HuH-7.5 (cell line): ENCODE data around the gene OTUB2.
A peak's percentile ranks its signal among the peaks of the same experiment; 100 is the strongest.

Source experiments
- DNase-seq: peaks from one replicate; pipeline ENCODE4 v3.0.0; 2011; ENCODE audit warnings: low spot score

OTUB2 gene

DNA sequence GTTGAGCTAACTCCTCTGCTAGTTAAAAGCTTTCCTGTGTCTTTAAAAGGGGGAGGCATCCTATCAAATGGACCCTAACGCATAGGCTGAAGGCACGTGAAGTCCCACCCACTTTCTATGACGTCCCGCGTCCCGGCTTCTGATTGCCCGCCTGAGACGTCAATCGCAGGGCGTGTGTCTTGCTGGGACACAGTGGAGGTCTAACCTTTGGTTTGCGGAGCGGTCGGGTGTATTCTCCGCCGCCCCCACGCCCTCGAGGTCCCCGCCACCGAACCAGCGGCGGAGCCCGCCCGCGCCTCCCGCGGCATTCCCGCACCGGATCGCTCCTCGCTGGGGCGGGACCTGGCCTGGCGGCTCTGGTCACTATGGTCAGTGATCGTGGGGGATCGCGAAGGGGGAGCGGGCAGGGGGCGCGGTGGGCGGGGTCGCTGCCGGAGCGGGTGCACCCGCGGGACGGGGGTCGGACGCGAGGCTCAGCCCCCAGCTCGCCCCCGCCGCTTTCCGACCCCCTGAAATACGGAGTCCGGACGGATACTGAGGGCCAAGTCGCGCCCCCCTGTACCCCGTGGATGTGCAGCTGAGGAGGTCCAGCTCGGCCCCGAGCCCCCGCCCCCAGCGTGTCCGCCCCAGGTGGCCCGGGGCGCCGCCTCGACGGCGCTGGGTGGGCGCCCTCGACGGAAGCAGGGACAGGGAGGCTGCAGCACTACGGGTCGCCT, at the start of gene OTUB2:
Gene OTUB2 (plus strand): TSS at position 168 of the 716 bp plus-strand sequence. CDS start 198 bp downstream, at position 366.
- DNase-seq: peak; percentile 98

DNA sequence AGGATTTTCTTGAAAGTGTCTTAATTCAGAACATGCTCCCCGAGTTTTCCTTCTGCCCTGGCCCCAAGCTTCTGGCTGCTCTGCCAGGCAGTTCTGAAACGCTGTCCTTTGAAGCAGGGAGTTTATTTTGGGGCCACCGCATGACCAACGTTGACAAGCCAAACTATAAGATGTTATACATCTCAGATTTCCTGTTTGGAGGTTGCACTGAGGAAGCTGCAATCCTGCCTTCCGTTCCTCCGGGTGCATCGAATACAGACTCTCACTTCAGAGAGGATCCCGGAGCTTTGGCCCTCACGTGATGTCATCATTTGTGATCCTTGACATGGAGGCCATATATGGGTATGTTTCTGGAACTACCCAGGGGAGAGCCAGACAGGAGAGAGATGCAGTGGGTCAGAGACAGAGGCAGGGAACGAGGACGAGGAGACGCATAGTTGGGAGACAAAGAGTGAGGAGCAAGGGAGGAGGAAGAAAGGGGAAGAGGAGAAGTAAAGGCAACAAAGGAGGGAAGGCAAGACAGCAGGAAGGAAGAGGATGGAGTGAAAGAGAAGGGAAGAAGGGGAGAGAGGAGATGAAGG, 49.6 kb upstream of the OTUB2 start, which contains the start of gene ASB2:
Gene ASB2 (minus strand): TSS at position 94 of the 581 bp plus-strand sequence. CDS start 12,031 bp downstream, outside the sequence.
- DNase-seq: no peak

DNA sequence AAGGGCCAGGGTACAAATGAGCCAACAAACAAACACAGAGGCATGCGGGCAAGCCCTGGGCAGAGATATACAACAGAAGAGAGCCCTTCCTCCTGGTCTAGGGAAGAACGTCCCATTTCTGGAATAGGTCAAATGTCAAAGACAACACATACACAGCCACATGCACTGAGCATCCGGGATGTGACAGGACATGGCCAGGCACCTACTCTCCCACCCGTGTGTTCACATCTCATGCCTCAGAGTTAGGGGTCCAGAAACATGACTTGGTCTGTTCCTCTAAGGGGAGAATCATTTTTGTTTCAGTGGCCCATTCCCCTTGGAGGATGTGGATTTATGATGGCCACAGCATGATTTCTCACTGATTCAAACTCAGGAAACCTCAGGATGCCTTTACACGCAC, 49.0 kb upstream of the OTUB2 start:
- DNase-seq: no peak

DNA sequence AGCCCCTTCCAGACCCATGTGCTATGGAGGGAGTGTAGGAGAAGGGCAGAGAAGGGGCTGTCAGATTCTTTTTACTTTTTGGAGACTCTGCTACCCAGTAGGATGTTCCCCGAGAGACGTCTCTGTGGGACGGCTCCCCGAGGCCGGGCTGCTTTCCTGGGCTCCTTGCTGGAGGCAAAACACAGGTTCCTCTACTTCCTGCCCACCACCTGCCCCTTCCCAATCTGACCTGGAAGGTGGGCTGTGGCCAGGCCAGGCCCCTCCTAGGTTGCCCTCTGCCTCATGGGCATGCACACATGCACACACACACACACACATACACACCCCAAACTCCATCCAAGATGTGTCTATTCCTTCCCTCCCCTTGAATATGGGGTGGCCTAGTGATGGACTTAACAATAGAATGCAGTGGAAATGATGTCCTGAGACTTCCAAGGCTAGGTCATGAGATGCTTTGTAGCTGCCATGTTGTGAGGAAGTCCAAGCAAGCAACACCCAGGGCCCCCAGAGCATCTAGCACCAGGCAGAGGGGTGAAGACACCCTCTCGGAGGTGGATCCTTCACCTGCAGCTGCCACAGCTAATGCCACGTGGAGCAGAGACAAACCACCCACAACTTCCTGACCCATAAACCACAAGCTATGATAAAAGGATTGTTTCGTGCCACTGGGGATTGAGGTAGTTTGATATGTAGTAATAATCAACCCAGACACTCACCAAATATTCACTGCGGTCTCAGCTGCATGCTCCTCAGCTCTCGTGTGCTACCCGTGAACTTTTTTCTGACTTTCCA, 48.2 kb upstream of the OTUB2 start:
- DNase-seq: no peak

DNA sequence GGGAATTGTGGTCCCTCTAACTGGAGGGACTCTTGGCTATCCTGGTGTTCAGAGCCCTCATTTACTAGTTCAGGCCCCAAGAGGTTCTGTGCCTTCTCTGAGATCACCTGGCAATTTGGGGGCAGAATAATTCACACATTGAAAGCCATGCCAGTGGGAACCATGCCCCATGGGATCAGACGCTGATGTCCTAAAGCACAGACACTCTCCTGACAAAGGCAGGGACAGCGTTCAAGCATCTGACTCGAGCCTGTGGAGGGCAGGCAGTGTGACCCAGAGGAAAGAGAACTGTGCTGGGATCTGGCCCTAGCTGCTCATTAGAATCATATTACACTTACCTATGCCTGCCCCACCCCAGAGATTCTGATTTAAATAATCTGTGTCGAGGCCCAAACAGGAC, 47.4 kb upstream of the OTUB2 start:
- no peak for DNase-seq

DNA sequence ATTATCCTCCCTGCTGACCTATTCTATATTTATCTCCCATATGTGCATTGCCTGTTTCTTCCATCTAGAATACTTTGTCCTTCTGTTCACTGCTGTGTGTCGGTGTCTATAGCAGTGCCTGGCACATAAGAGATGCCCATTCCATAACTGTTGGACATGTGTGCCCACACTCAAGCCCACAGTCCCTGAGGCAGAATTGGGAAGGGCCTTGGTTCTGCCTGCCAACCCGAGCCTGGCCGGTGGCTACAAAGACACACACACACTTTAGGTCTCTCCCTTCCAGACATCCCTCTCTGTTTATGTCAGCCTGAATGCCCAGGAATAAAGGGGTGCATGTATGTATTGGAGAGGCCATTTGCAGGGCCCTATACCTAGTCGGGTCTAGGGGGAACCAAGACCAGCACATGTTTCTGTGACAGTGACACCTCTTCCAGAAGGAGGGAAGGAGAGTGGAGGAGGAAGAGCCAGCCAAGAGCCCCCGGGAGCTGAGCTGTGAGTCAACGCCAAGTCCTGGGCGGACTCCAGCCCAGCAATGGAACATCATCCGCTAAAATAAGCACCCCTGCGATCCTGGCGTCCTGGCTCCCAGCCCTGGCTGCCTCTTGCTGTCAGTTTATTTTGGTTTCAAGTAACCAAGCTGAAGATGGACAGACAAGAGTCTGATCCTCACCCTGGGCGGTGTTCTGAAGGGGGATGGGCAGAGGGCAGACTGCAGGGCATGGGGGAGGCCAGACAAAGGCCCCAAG, 45.5 kb upstream of the OTUB2 start:
- no peak for DNase-seq

DNA sequence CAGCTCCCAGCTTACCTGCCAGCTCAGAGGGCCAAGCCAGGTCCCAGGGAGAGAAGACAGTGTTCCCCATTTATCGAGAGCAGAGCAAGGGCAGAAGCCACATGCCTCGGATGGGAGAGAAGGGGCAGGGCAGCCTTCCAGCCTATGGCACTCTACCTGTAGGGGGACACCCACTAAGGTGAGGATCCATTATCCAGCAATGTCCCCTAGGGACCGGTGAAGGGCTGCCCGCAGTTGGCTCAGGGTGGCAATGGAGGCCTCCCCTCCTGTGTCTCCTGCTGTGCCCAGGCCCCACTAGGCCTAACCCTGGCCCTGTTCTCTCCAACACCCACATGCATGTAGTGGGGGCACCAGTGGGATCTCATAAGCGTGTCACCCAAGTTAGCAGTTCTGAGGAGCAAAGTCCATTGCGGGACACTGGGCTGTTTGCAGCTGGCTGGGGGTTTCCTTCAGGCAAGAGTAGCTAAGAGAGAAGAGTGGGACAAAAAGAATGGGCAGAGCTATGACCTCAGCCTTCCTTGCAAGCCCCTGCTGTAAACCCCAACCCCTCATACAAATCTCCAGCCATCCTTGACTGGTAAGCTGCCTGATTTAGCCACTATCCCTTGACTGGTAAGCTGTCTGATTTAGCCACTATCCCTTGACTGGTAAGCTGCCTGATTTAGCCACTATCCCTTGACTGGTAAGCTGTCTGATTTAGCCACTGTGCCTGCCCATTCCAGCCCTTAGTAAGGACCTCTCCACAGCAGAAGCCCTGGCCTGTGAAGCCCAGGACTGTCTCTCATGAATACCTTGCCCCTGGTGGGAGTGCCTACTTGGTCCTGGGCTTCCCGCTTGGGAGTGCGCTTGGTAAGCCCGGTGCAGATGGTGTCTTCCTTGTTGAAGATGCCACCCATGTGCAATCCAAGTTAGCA, 44.6 kb upstream of the OTUB2 start:
- DNase-seq: no peak

DNA sequence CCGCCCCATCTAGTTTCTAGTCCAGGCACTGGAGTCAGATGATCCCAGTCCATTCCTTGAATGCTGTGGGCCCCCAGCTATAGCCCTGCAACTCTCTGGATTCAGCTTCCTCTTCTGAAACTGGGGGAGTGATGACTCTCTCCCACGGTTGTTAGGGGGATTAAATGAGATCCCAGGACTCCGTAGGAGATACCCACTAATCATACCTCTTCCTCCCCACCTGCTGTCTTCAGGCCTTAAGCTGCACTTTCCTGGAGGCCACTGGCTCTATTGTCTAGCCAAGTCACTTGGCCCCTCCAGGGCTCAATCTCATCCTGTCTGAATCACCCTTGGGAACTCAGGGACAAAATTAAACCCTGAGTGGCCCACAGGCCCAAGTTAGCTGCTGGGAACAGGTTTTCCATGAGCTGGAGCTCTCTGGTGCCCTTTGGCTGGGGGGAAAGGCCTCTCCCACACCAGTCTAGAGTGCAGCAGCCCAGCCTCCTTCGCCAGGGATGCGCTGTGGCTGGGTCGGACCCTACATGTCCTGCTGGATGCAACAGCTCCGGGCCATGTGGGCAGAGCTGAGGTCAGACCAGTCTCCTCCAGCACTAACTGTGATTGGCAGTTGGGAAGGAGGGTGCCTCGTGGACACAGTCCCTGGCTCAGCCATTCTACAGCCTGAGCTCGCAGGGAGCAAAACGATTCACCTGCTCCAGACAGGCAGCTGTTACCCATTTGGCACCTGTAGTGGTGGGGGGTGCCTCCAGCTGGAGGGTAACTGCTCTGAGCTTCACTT, 43.7 kb upstream of the OTUB2 start:
- DNase-seq: no peak

DNA sequence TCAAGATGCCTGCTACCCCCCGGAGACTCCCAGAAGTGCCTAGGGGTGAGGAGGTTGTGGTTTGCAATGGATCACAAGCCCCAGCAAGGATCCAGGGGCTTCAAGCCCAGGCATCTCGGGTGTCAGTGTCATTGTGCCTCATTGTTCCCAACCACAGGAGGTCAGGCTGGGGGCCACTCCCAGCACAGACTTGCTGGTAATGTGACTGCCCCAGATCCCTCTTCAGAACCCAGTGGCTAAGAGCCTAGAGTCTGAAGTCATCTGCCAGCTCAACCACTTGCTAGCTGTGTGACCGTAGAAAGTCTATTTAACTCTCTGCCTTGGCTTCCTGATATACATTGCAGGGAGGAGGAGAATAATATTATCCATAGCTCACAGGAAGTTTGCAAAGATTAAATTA, 42.1 kb upstream of the OTUB2 start:
- no peak for DNase-seq

DNA sequence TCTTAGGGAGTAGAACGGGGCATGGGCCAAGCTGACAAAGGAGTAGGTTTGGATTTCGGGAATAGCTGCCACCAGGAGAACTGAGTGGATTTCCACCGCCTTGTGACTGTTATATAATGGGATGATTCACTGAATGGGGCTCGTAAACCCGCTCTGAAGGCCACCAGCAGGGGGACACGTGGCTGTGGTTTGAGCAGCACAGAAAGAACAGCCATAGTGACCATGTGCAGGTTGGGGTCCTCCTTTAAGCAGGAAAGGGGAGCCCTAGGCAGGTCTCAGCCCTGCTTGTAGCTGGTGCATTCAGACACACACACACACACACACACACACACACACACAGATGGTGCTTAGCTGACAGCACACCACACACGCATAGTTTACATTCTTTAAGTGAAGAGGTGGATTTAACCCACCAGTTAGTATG, 41.1 kb upstream of the OTUB2 start:
- peak; percentile 70 for DNase-seq

DNA sequence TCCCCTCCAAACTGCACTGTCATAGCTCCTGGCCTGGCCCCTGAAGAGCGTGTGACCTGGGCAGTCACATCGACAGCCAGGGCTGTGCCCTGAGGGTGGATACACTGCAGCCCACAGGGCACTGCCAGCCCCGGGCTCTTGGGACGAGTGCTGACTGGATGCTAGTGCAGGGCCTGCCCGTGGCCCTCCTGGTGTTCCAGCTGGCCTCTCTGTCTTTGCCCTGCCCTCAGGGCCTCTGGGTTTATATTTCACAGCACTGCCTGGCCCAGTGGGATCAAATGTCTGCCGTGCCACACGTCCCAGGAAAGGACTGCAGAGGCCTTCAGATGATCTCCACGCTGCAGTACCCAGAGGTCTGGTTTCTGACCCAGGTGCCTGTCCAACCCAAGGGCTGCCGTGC, 39.2 kb upstream of the OTUB2 start:
- DNase-seq: no peak

DNA sequence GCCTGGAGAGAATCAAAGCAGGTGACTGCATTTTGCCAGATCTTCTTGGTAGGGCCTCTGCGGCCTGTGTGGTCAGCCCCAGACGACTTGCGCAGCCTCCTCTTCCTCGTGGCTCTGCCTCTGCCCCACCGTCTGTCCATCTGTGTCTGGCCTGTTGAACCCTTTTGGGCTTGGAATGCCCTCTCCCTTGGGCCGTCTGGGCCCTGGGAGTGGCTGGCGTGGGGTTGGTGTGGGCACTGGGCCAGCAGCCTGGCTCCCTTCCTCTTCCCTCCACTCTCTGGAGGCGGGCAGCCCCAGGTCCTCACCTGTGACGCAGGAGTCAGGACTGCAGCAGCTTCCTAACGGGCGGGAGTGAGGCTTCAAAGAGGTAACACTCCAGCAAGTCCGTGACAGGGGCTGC, 38.8 kb upstream of the OTUB2 start:
- DNase-seq: no peak

DNA sequence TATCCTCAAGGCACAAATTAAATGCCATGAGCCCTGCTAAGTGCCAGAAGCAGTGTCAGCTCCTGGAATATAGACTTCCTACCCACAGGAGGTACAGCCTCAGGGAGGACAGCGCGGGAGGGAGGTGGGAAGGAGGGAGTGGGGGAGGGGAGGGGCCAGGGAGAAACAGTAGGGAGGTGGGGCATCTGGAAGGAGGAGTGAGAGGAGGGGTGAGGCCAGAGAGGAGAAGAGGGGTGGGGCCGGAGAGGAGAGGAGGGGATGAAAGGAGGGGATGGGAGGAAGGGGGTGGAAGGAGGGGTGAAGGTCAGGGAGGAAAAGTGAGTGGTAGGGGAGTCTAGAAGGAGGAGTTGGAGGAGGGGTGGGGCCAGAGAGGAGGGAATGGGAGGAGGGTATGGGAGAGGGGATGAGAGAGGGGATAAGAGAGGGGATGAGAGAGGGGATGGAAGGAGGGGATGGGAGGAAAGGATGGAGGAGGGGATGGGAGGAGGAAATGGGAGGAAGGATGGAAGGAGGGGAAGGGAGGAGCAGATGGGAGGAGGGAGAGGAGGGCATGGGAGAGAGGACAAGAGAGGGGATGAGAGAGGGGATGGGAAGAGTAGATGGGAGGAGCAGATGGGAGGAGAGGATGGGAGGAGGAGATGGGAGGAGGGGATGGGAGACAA, 38.2 kb upstream of the OTUB2 start:
- DNase-seq: no peak

DNA sequence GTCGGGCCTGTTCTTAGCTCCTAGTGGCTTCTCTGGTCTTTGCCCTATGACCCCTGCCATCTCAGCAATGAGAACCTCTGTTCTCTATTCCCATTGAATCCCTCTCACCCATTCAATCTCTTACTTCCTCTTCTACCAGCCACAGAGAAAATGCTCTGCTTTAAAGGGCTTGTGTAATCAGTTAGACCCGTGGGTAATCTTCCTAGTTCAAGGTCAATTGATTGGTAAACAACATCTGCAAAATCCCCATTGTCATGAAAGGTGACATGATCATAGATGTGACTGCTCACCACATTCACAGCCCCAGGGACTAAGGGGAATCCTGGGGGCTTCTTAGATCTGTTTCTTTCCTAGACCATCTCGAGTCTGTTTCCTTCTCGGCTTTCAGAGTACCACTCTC, 36.2 kb upstream of the OTUB2 start:
- DNase-seq: peak; percentile 42

DNA sequence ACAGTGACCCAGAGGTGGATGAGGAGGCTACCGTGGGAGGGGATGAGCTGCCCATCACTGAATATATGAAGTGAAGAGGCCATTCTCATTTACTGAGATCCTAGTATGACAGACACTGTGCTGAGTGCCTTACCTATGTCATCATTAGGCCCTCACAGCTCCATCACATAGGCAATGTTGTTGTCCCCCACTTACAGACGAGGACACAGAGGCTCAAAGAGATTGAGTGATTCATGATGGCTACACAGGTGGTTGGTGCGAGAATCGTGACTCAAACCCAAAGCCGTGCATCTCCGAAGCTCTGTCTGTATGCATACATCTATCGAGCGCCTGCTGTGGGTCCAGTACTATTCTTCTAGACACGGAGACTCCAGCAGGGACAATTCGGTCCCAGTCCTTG, 34.9 kb upstream of the OTUB2 start:
- no peak for DNase-seq

DNA sequence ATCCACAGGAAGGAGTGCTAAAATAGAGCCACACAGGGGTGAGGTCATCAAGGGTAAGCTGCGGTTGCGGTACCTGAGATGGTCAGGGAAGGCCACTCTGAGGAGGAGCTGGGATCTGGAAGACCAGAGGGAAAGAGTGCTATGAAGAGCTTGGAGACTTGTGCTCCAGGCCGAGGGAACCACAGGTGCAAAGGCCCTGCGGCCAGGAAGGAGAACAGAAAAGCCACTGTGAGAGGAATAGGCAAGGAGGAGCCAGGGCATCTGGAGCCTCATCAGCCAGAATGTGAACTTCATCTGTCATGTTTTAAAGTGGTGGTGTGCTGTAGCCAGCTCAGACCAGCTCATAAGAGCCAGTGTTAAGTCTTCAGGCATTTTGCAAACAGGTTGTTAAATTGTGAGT, 34.5 kb upstream of the OTUB2 start:
- DNase-seq: no peak

DNA sequence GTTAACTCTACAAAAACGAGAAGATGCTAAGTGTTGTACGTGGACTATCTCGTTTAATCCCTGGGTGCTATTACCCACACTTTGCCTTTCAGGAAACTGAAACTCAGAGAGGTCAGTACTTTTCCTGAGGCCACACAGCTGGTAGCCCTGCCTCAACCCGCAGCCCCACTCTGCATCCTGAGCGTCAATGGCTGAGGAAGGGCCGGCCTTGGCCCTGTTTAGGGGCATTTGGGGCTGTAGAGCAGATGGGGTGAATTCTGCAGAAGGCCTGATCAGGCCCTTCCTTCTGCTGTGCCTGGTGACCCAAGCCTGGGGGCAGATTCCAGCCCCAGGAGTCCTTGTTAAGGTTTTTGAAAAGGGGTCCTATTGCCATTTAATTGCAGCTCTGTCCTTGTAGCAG, 32.8 kb upstream of the OTUB2 start:
- DNase-seq: no peak

DNA sequence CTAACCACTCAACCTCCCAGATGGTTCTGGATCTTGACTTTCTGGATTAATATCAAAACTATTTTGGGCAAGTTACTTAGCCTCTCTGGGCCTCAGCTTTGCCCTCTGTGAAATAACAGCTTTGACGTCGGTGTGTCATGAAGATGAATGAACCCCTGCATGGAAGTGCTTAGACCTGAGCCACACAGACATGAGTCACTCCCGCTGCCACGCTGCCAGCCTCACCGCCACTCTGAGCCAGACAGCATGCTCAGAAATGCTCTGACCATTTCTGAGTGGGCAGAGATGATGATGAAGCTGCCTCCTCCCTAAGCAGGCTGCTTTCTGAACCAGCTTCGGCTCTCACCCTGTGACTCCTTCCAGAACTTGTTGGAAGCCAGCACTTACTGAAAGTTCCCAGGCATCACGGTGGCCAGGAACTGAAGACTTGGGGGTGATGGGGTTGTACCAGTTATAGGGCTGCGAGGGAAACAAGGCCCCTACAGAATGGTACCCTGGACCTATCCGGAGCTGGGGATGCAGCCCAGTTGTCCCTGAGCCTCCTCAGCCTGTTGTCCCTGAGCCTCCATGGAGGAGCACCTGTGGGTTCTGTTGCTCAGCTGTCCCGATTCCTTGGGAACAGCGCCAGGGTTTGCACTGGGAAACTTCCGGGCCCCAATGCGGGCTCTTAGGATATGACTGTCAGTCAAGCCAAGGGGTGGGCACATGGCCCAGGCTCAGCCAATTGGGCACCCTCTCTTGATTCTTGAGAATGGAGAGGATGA, 31.0 kb upstream of the OTUB2 start:
- DNase-seq: no peak

DNA sequence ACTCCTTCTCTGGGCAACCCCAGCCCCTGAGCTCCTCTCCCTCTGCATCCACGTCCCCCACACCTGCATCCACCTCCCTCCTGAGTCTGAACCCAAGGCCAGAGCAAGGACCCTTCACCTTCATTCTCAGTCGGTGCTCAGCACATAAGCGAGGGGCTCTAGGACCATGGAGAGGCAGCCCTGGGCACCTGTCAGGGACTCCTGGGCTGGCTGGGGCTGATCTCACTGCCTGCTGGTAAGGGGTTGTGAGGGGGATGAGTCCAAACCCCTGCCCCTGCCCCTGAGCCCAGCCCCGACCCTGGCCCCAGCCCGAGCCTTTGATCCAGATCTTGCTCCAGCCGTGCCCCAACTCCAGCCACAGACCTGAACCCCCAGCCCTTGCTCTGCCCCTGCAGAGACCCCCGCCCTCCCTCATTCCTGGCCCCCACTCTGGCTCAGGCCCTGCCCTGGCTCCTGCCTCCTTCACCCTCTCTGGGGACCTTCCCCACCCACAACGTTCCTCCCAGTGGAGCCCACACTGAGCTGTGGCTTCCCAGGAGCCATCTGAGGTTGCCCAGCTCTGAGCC, 29.9 kb upstream of the OTUB2 start:
- DNase-seq: no peak
